NCI-H2107 (cell line): ENCODE results near the gene XPO1.

Experiments
- DNase-seq: peaks from one replicate; lab custom pipeline; 2025; lab: John Stamatoyannopoulos, UW

XPO1 gene

DNA sequence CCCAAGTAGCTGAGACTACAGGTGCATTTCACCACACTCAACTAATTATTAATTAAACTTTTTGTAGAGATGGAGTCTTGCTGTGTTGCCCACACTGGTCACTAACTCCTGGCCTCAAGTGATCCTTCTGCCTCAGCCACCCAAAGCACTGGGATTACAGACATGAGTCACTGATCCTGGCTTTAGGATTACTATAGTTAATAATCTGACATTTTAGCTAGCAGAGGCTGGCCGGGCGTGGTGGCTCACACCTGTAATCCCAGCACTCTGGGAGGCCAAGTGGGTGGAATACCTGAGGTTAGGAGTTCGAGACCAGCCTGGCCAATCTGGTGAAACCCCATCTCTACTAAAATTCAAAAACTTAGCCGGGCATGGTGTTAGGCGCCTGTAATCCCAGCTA lies 106.8 kb downstream of the XPO1 start:
- DNase-seq = no peak
